Smooth muscle cell (in vitro differentiated cells): Measurements from ENCODE around the gene ATRN. TPM values are rescaled to one million over a fixed set of nuclear protein-coding genes. Genes with fewer than 3 reads are reported as not detected.

Experiments used
- DNase-seq: peaks from one replicate; lab custom pipeline; 2025; ENCODE audit not compliant: unreplicated experiment; lab: John Stamatoyannopoulos, UW
- H2AFZ ChIP-seq: fragments of 200-600 bp; sonication (generic); 2 replicates; pipeline ENCODE4 v1.6.0; 2016; ENCODE audit warnings: antibody characterized with exemption, low read depth, mild to moderate bottlenecking
- H3F3A ChIP-seq: fragments of 200-600 bp; sonication (generic); 2 replicates; pipeline ENCODE4 v1.6.0; 2017; ENCODE audit warnings: antibody characterized with exemption, low read depth
- H3K27ac ChIP-seq: fragments of 200-600 bp; sonication (generic); 2 replicates; pipeline ENCODE4 v1.5.1; 2016; ENCODE audit warnings: low read depth, mild to moderate bottlenecking
- H3K27me3 ChIP-seq: fragments of 200-600 bp; sonication (generic); 2 replicates; pipeline ENCODE4 v1.6.1; 2016; ENCODE audit warnings: low read depth, mild to moderate bottlenecking
- H3K36me3 ChIP-seq: fragments of 200-600 bp; sonication (generic); 2 replicates; pipeline ENCODE4 v1.5.1; 2016; ENCODE audit warnings: low read depth
- H3K4me1 ChIP-seq: fragments of 200-600 bp; sonication (generic); 2 replicates; pipeline ENCODE4 v1.5.1; 2016; ENCODE audit warnings: low read depth
- H3K4me2 ChIP-seq: fragments of 200-600 bp; sonication (generic); 2 replicates; pipeline ENCODE4 v1.6.0; 2016; ENCODE audit warnings: mild to moderate bottlenecking
- H3K4me3 ChIP-seq: fragments of 200-600 bp; sonication (generic); 2 replicates; pipeline ENCODE4 v1.5.1; 2016; ENCODE audit warnings: mild to moderate bottlenecking
- H3K79me2 ChIP-seq: fragments of 200-600 bp; sonication (generic); 2 replicates; pipeline ENCODE4 v1.6.0; 2016; ENCODE audit warnings: low read depth, mild to moderate bottlenecking
- H3K9ac ChIP-seq: fragments of 200-600 bp; sonication (generic); 2 replicates; pipeline ENCODE4 v1.6.0; 2016; ENCODE audit warnings: low read depth
- H3K9me3 ChIP-seq: fragments of 200-600 bp; sonication (generic); replicated peaks from 2 replicates; pipeline ENCODE4 v1.5.1; 2016; ENCODE audit warnings: low read depth
- H4K20me1 ChIP-seq: fragments of 200-600 bp; sonication (generic); 2 replicates; pipeline ENCODE4 v1.6.0; 2016; ENCODE audit warnings: low read depth
- CTCF ChIP-seq: fragments of 200-600 bp; sonication (generic); IDR thresholded peaks from 2 replicates; pipeline ENCODE4 v1.5.1; 2017; ENCODE audit warnings: borderline replicate concordance, mild to moderate bottlenecking, antibody characterized with exemption; ENCODE audit not compliant: insufficient read depth, poor library complexity, severe bottlenecking
- WGBS: methylation state at CpG from one replicate; pipeline ENCODE4 v1.1.7; 2016; ENCODE audit warnings: low lambda C conversion rate; 5-methylcytosine and 5-hydroxymethylcytosine counted together
- polyA plus RNA-seq: library from polyadenylated mRNA; unstranded; fragments of >200 nt; fragmentation: Nextera tagmentation; extraction: Ambion mirVana; gene quantifications from 2 replicates; pipeline ENCODE4 v1.2.1, GENCODE V29; 2016
- total RNA-seq: library from RNA; depleted of rRNA; stranded (reverse); fragments of >200 nt; gene quantifications from 2 replicates; pipeline ENCODE4 v1.2.3, GENCODE V29; 2014

Gene ATRN
- total and polyA plus RNA-seq, 2 experiments from 2014 or later: 17.9 to 44.0 TPM

GRCh38 chr20:3434232-3434631 lies 36.6 kb upstream of the ATRN start:
- Histone ChIP-seq H3K79me2 (no peaks in the 10 kb centered on the region), H3K4me3 (no peak overlapping the region), H2AFZ (no peak overlapping the region), H3K4me1 (no peaks in the 10 kb centered on the region), H3K36me3 (no peaks in the 10 kb centered on the region), H3K9ac (no peak overlapping the region), H3K27me3 (no peaks in the 10 kb centered on the region), H3K27ac (no peak overlapping the region), H3K4me2 (no peak overlapping the region), H3F3A (no peaks in the 10 kb centered on the region), H4K20me1 (no peaks in the 10 kb centered on the region), H3K9me3 (no peaks in the 10 kb centered on the region)
- WGBS: 98% methylated on average over 4 of the region's 6 CpGs
- TF ChIP-seq CTCF: no peak
- no peak for DNase-seq

- WGBS: 98% methylated on average over 2 of the region's 2 CpGs
- Histone ChIP-seq H4K20me1 (no peaks in the 10 kb centered on the region), H3K27me3 (no peaks in the 10 kb centered on the region), H3K9me3 (no peaks in the 10 kb centered on the region), H3K36me3 (no peaks in the 10 kb centered on the region), H3K27ac (no peak overlapping the region), H3K9ac (no peak overlapping the region), H2AFZ (no peak overlapping the region), H3K4me3 (no peak overlapping the region), H3K4me1 (no peaks in the 10 kb centered on the region), H3K79me2 (no peaks in the 10 kb centered on the region), H3F3A (no peaks in the 10 kb centered on the region), H3K4me2 (no peak overlapping the region)
- no peak for TF ChIP-seq CTCF
- no peak for DNase-seq
These were observed 33.8 kb upstream of the ATRN start for GRCh38 chr20:3436864-3437574.

GRCh38 chr20:3446779-3447178 lies 24.0 kb upstream of the ATRN start:
- WGBS: 74% methylated on average over 8 of the region's 8 CpGs
- no peak for TF ChIP-seq CTCF
- no peak for DNase-seq
- Histone ChIP-seq H3K9me3 (no peaks in the 10 kb centered on the region), H3K27ac (no peak overlapping the region), H2AFZ (no peak overlapping the region), H3K36me3 (no peaks in the 10 kb centered on the region), H3K27me3 (no peaks in the 10 kb centered on the region), H3F3A (no peaks in the 10 kb centered on the region), H3K4me3 (no peak overlapping the region), H3K4me2 (no peak overlapping the region), H3K79me2 (no peaks in the 10 kb centered on the region), H4K20me1 (no peaks in the 10 kb centered on the region), H3K4me1 (no peaks in the 10 kb centered on the region), H3K9ac (no peak overlapping the region)

GRCh38 chr20:3447321-3447720 lies 23.5 kb upstream of the ATRN start:
- H4K20me1 ChIP-seq: no peaks in the 10 kb centered on the region
- H3K4me1 ChIP-seq: peaks cover 3% of the 10 kb centered on the region
- no peaks in the 10 kb centered on the region for H3K79me2 ChIP-seq
- no peaks in the 10 kb centered on the region for H3K36me3 ChIP-seq
- no peak overlapping the region for H3K4me3 ChIP-seq
- no peaks in the 10 kb centered on the region for H3K9me3 ChIP-seq
- no peaks in the 10 kb centered on the region for H3F3A ChIP-seq
- no peak for TF ChIP-seq CTCF
- 88% methylated on average over 2 of the region's 2 CpGs for WGBS
- no peak overlapping the region for H3K4me2 ChIP-seq
- no peaks in the 10 kb centered on the region for H3K27me3 ChIP-seq
- H3K9ac ChIP-seq: no peak overlapping the region
- no peak for DNase-seq
- H2AFZ ChIP-seq: no peak overlapping the region
- H3K27ac ChIP-seq: no peak overlapping the region
